ENCODE data around the gene WFIKKN2. TPM values are rescaled to one million over a fixed set of nuclear protein-coding genes. Genes with fewer than 3 reads are reported as not detected.

Gene WFIKKN2
- total RNA-seq, 4 donors from 2014 or later: 0.42 to 0.75 (median 0.60) TPM

DNA sequence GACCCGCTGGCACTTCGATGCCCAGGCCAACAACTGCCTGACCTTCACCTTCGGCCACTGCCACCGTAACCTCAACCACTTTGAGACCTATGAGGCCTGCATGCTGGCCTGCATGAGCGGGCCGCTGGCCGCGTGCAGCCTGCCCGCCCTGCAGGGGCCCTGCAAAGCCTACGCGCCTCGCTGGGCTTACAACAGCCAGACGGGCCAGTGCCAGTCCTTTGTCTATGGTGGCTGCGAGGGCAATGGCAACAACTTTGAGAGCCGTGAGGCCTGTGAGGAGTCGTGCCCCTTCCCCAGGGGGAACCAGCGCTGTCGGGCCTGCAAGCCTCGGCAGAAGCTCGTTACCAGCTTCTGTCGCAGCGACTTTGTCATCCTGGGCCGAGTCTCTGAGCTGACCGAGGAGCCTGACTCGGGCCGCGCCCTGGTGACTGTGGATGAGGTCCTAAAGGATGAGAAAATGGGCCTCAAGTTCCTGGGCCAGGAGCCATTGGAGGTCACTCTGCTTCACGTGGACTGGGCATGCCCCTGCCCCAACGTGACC, 5.0 kb downstream of the WFIKKN2 start:
- TF ChIP-seq EP300 (IDR thresholded peaks at IDR 0.05) (no peak), POLR2AphosphoS5 (IDR thresholded peaks at IDR 0.05) (no peak), POLR2A (IDR thresholded peaks at IDR 0.05; ENCODE audit: low read depth) (no peak)
- TF ChIP-seq, protein P1, sequence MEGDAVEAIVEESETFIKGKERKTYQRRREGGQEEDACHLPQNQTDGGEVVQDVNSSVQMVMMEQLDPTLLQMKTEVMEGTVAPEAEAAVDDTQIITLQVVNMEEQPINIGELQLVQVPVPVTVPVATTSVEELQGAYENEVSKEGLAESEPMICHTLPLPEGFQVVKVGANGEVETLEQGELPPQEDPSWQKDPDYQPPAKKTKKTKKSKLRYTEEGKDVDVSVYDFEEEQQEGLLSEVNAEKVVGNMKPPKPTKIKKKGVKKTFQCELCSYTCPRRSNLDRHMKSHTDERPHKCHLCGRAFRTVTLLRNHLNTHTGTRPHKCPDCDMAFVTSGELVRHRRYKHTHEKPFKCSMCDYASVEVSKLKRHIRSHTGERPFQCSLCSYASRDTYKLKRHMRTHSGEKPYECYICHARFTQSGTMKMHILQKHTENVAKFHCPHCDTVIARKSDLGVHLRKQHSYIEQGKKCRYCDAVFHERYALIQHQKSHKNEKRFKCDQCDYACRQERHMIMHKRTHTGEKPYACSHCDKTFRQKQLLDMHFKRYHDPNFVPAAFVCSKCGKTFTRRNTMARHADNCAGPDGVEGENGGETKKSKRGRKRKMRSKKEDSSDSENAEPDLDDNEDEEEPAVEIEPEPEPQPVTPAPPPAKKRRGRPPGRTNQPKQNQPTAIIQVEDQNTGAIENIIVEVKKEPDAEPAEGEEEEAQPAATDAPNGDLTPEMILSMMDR (IDR thresholded peaks at IDR 0.05): no peak
- Histone ChIP-seq H3K4me3 (no peak overlapping the region), H3K27me3 (peaks cover 0 to 5% (median 0%) of the 10 kb centered on the region in 4 donors), H3K27ac (replicated peaks in 1 of 4) (no peak overlapping the region), H3K9me3 (no peaks in the 10 kb centered on the region), H3K36me3 (no peaks in the 10 kb centered on the region), H3K4me1 (peaks cover 0 to 15% (median 12%) of the 10 kb centered on the region in 4 donors)
- intact Hi-C loops (cut with DNase I): loop anchor here (10.0 kb wide), 1 partner anchor 356 kb away; no protein-coding TSS in a partner anchor
- WGBS: 87% methylated on average over 17 of the region's 29 CpGs
- no peak for DNase-seq (ENCODE audit: extremely low spot score)

DNA sequence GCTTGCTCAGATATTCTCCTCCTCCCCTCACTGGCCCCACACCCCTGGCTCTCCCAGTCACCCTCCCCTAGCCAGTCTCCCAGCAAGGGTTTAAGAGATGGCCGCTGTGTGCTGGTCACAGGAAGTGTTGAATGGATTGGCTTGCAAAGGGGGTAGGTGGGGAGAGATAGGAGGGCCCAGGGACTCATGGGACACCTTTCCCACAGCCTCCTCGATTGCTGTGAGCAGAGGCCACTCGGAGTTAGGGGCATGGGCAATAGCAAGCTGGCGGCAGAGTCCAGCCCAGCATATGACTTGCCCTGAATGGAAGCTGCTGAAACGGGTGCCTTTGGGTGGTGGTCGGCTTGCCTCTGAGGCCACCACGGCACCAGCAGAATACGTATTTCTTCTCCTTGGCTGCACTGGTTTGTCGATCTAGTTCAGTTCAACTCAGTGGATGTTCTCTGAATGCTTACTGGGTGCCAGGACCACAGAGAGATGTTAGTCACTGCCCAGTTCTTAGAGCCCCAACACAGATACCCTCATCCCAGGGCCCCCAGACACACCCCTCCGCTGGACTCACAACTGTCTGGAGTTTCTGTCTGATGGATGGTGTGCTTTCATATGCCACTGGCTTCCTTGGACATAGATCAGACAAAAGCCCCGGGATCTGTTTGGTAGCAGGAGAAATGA, 6.0 kb downstream of the WFIKKN2 start:
- Histone ChIP-seq H3K27me3 (no peaks in the 10 kb centered on the region), H3K4me3 (no peak overlapping the region), H3K27ac (replicated peaks in 1 of 4) (no peak overlapping the region), H3K4me1 (peaks cover 0 to 8% (median 7%) of the 10 kb centered on the region in 4 donors), H3K36me3 (no peaks in the 10 kb centered on the region), H3K9me3 (no peaks in the 10 kb centered on the region)
- no peak for TF ChIP-seq POLR2A (IDR thresholded peaks at IDR 0.05; ENCODE audit: low read depth)
- TF ChIP-seq, protein P1 (IDR thresholded peaks at IDR 0.05): no peak
- TF ChIP-seq EP300 (IDR thresholded peaks at IDR 0.05): no peak
- no peak for TF ChIP-seq POLR2AphosphoS5 (IDR thresholded peaks at IDR 0.05)
- no peak for DNase-seq (ENCODE audit: extremely low spot score)
- intact Hi-C loops (cut with DNase I): loop anchor here (10.0 kb wide), 1 partner anchor 357 kb away; no protein-coding TSS in a partner anchor
- 74% methylated on average over 10 of the region's 11 CpGs for WGBS

DNA sequence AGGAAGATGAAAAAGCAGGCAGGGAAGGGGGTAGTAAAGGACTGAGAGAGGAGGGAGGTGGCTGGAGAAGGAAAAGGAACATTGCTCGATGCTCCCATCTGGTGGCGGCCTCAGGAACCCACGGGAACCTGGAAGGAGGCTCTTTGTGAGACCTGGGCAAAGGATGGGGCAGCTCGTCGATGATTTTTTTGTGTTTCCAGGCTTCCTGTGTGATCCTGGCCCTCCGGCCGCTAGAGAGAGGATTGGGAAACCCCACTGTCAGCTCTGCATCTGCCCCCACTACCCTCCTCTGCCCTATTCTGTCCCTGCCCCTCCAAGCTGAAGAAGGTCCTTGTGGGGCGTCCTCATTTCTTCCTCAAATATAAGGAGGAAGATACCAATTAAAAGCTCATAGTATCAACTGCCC, 6.6 kb downstream of the WFIKKN2 start:
- 2% methylated on average over 7 of the region's 8 CpGs for WGBS
- intact Hi-C loops (cut with DNase I): loop anchor here (2.0 to 10.0 kb wide), 3 partner anchors 57 to 357 kb away; partner anchors contain the start of gene SPATA20
- Histone ChIP-seq H3K36me3 (no peaks in the 10 kb centered on the region), H3K9me3 (no peaks in the 10 kb centered on the region), H3K4me3 (no peak overlapping the region), H3K4me1 (peaks cover 0 to 8% (median 7%) of the 10 kb centered on the region in 4 donors), H3K27ac (replicated peaks in 1 of 4) (no peak overlapping the region), H3K27me3 (no peaks in the 10 kb centered on the region)
- no peak for DNase-seq (ENCODE audit: extremely low spot score)
- no peak for TF ChIP-seq EP300 (IDR thresholded peaks at IDR 0.05)
- TF ChIP-seq, protein P1 (IDR thresholded peaks at IDR 0.05): peak; percentile 81 to 86 (median 85)

DNA sequence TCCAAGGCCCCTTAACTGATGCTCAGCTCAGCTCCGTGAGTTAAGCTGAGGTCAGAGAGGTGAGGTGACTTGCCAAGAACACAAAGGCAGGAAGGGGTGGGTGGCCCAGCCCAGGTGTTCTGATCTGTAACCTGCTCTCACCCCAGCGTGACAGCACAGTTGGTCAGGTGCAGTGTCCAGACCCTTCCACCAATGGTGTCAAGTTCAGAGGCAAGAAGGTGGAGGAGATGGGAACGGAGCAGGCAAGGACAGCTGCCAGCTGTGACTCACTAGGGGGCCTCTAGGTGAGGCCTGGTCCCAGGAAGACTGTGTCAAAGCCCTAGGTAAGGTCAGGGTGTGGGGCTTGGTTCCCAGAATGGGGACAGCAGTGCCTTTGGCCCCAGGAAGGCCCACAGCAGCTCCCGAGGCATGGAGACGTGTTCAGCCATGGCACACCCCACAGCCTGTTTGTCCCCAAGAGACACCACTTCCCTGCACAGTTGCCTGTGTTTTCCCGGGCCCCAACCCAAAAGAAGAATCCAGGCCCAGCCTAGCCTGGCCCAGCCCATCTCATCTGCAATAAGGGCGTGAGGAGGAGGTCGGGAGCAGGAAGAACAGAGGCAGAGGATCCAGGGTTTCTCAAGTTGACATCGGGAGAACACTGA, 7.2 kb downstream of the WFIKKN2 start:
- H3K9me3 ChIP-seq: no peaks in the 10 kb centered on the region
- peaks cover 0 to 8% (median 7%) of the 10 kb centered on the region in 4 donors for H3K4me1 ChIP-seq
- 70% methylated on average over 6 of the region's 9 CpGs for WGBS
- no peak overlapping the region for H3K27ac ChIP-seq (replicated peaks in 1 of 4)
- no peaks in the 10 kb centered on the region for H3K27me3 ChIP-seq
- no peak for DNase-seq (ENCODE audit: extremely low spot score)
- TF ChIP-seq POLR2A (IDR thresholded peaks at IDR 0.05; ENCODE audit: low read depth) (no peak), POLR2AphosphoS5 (IDR thresholded peaks at IDR 0.05) (no peak)
- intact Hi-C loops (cut with DNase I): loop anchor here (2.0 to 10.0 kb wide), 3 partner anchors 58 to 358 kb away; partner anchors contain the start of gene SPATA20
- H3K36me3 ChIP-seq: no peaks in the 10 kb centered on the region
- no peak overlapping the region for H3K4me3 ChIP-seq

All from esophagus muscularis mucosa (tissue), 4 donors.